Neural crest cell (in vitro differentiated cells): ENCODE results near the gene ITGAE. TPM values are rescaled to one million over a fixed set of nuclear protein-coding genes. Genes with fewer than 3 reads are reported as not detected.

ENCODE experiments used
- DNase-seq: peaks from one replicate; pipeline ENCODE4 v3.0.0; 2021; ENCODE audit warnings: low read depth, mixed read lengths, low spot score
- H3K27ac Mint-ChIP-seq: one replicate; pipeline ENCODE4 v1.8.0; 2021; ENCODE audit warnings: mild to moderate bottlenecking, mixed read lengths; ENCODE audit not compliant: unreplicated experiment
- H3K27me3 Mint-ChIP-seq: 2 replicates; pipeline ENCODE4 v1.8.0; 2021; ENCODE audit warnings: low read depth, mild to moderate bottlenecking, mixed read lengths
- H3K36me3 Mint-ChIP-seq: 2 replicates; pipeline ENCODE4 v1.8.0; 2021; ENCODE audit warnings: low read depth, mild to moderate bottlenecking, mixed read lengths
- H3K4me1 Mint-ChIP-seq: 2 replicates; pipeline ENCODE4 v1.8.0; 2021; ENCODE audit warnings: mixed read lengths
- H3K4me3 Mint-ChIP-seq: one replicate; pipeline ENCODE4 v1.8.0; 2021; ENCODE audit warnings: mild to moderate bottlenecking, mixed read lengths
- H3K9me3 Mint-ChIP-seq: 2 replicates; pipeline ENCODE4 v1.8.0; 2021; ENCODE audit warnings: mixed read lengths
- CTCF ChIP-seq: fragments of 200-600 bp; sonication (generic); conservative IDR thresholded peaks from 2 replicates; pipeline ENCODE4 v1.5.0; 2021; ENCODE audit warnings: antibody characterized with exemption, mild to moderate bottlenecking
- total RNA-seq: library from RNA; stranded (reverse); gene quantifications from 2 replicates; pipeline ENCODE4 v1.2.1, GENCODE V29; 2021

The ITGAE gene
- total RNA-seq, 1 donor from 2014 or later: 43.1 TPM

- Mint-ChIP-seq H3K9me3 (no peaks in the 10 kb centered on the region), H3K27ac (no peak overlapping the region), H3K4me1 (peaks cover 45% of the 10 kb centered on the region), H3K27me3 (no peaks in the 10 kb centered on the region), H3K36me3 (peaks cover 16% of the 10 kb centered on the region), H3K4me3 (no peak overlapping the region)
- no peak for TF ChIP-seq CTCF
- no peak for DNase-seq
Observed at GRCh38 chr17:3727041-3727440, 73.9 kb downstream of the ITGAE start.

DNA sequence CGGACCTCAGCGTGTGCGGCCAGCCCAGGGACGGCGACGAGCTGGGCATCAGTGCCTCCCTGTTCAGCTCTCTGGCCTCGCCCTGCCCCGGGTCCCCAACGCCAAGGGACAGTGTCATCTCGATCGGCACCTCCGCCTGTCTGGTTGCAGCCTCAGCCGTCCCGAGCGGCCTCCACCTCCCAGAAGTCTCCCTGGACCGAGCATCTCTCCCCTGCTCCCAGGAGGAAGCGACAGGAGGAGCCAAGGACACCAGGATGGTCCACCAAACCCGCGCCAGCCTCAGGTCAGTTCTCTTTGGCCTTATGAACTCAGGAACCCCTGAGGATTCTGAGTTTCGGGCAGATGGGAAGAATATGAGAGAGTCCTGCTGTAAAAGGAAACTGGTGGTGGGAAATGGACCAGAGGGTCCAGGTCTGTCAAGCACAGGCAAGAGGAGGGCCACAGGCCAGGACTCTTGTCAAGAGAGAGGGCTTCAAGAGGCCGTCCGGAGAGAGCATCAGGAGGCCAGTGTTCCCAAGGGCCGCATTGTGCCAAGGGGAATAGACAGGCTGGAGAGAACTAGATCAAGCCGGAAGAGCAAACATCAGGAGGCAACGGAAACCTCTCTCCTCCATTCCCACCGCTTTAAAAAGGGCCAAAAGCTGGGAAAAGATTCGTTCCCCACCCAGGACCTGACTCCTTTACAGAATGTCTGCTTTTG, 76.5 kb downstream of the ITGAE start:
- Mint-ChIP-seq H3K4me1 (peaks cover 44% of the 10 kb centered on the region), H3K27ac (peak overlapping the region; percentile 95), H3K4me3 (peak overlapping the region; percentile 96), H3K27me3 (no peaks in the 10 kb centered on the region), H3K9me3 (no peaks in the 10 kb centered on the region), H3K36me3 (peaks cover 16% of the 10 kb centered on the region)
- no peak for TF ChIP-seq CTCF
- no peak for DNase-seq

GRCh38 chr17:3723556-3724377, 77.2 kb downstream of the ITGAE start, which contains the start of gene HASPIN:
Gene HASPIN (plus strand): TSS chr17:3723903. CDS start chr17:3723936, 33 bp downstream.
- peak within 1 kb of the TSS; percentile 98 for H3K27ac Mint-ChIP-seq
- no peaks in the 10 kb centered on the region for H3K9me3 Mint-ChIP-seq
- DNase-seq: peak; percentile 93
- H3K4me1 Mint-ChIP-seq: peaks cover 41% of the 10 kb centered on the region
- TF ChIP-seq CTCF: peak; percentile 63
- H3K27me3 Mint-ChIP-seq: no peaks in the 10 kb centered on the region
- peak within 1 kb of the TSS; percentile 96 for H3K4me3 Mint-ChIP-seq
- H3K36me3 Mint-ChIP-seq: peaks cover 12% of the 10 kb centered on the region

GRCh38 chr17:3723188-3723555, 77.8 kb downstream of the ITGAE start:
- Mint-ChIP-seq H3K9me3 (no peaks in the 10 kb centered on the region), H3K36me3 (peaks cover 12% of the 10 kb centered on the region)

GRCh38 chr17:3722716-3723115, 78.3 kb downstream of the ITGAE start:
- no peak for DNase-seq
- peak overlapping the region; percentile 96 for H3K4me3 Mint-ChIP-seq
- H3K27ac Mint-ChIP-seq: peak overlapping the region; percentile 98
- H3K9me3 Mint-ChIP-seq: no peaks in the 10 kb centered on the region
- TF ChIP-seq CTCF: no peak
- peaks cover 41% of the 10 kb centered on the region for H3K4me1 Mint-ChIP-seq
- peaks cover 12% of the 10 kb centered on the region for H3K36me3 Mint-ChIP-seq
- H3K27me3 Mint-ChIP-seq: no peaks in the 10 kb centered on the region

More at GRCh38 chr17:3723188-3723555, 77.8 kb downstream of the ITGAE start:
- Mint-ChIP-seq H3K4me1 (peaks cover 41% of the 10 kb centered on the region), H3K27me3 (no peaks in the 10 kb centered on the region), H3K4me3 (peak overlapping the region; percentile 96), H3K27ac (peak overlapping the region; percentile 98)
- DNase-seq: no peak
- no peak for TF ChIP-seq CTCF
